WTC11 (cell line): ENCODE data around the gene FAM13A. TPM values are rescaled to one million over a fixed set of nuclear protein-coding genes. Genes with fewer than 3 reads are reported as not detected.

Experiments
- ATAC-seq: fragments of 200-7000 bp; cut with Tn5 transposase; 2 replicates; pipeline ENCODE4 v1.10.0; 2021; ENCODE audit warnings: mild to moderate bottlenecking, moderate library complexity
- CTCF ChIA-PET: fragments of 300-600 bp; sonication (Branson Sonifier 250); formaldehyde crosslinking; loops from one replicate; lab custom pipeline; 2021; ENCODE audit warnings: antibody characterized with exemption; lab: Charles Lee
- POLR2A ChIA-PET: fragments of 350-600 bp; sonication (Branson Sonifier 250); formaldehyde crosslinking; loops from one replicate; lab custom pipeline; 2021; ENCODE audit warnings: antibody characterized with exemption; lab: Charles Lee
- DNase-seq: peaks from one replicate; pipeline ENCODE4 v3.0.0; 2021; ENCODE audit warnings: low spot score
- H3K27ac Mint-ChIP-seq: 2 replicates; pipeline ENCODE4 v1.8.0; 2021; ENCODE audit warnings: mixed read lengths
- H3K27me3 Mint-ChIP-seq: 2 replicates; pipeline ENCODE4 v1.8.0; 2021; ENCODE audit warnings: low read depth, mild to moderate bottlenecking, moderate library complexity, mixed read lengths
- H3K36me3 Mint-ChIP-seq: 2 replicates; pipeline ENCODE4 v1.8.0; 2021; ENCODE audit warnings: mixed read lengths
- H3K4me1 Mint-ChIP-seq: 2 replicates; pipeline ENCODE4 v1.8.0; 2022; ENCODE audit warnings: mixed read lengths
- H3K4me3 Mint-ChIP-seq: 2 replicates; pipeline ENCODE4 v1.8.0; 2021; ENCODE audit warnings: mild to moderate bottlenecking, moderate library complexity, mixed read lengths
- H3K9me3 Mint-ChIP-seq: 2 replicates; pipeline ENCODE4 v1.8.0; 2021; ENCODE audit warnings: mixed read lengths
- ELF4 ChIP-seq: sonication (generic); formaldehyde crosslinking; IDR thresholded peaks from 2 replicates; pipeline ENCODE4 v1.8.1; 2022; ENCODE audit warnings: low read depth, mild to moderate bottlenecking, moderate library complexity, missing genetic modification reagents
- ERG ChIP-seq: fragments of 250-450 bp; sonication (Bioruptor Pico); IDR thresholded peaks from 2 replicates; pipeline ENCODE4 v1.8.0; 2021; ENCODE audit warnings: mild to moderate bottlenecking
- FOXJ3 ChIP-seq: sonication (generic); formaldehyde crosslinking; IDR thresholded peaks from 2 replicates; pipeline ENCODE4 v1.9.0; 2021; ENCODE audit warnings: missing genetic modification reagents, mild to moderate bottlenecking, borderline replicate concordance
- GRHL2 ChIP-seq: fragments of 250-450 bp; sonication (Bioruptor Pico); IDR thresholded peaks from 2 replicates; pipeline ENCODE4 v1.8.0; 2022; ENCODE audit warnings: mild to moderate bottlenecking, moderate library complexity; ENCODE audit not compliant: insufficient replicate concordance, severe bottlenecking
- IRF2 ChIP-seq: sonication (generic); formaldehyde crosslinking; IDR thresholded peaks from 2 replicates; pipeline ENCODE4 v1.8.0; 2022; ENCODE audit warnings: low read depth, missing genetic modification reagents, borderline replicate concordance
- NR3C1 ChIP-seq: sonication (generic); formaldehyde crosslinking; conservative IDR thresholded peaks from 2 replicates; pipeline ENCODE4 v1.8.1; 2023; ENCODE audit warnings: low read depth, mild to moderate bottlenecking, missing genetic modification reagents
- PREB ChIP-seq: sonication (generic); formaldehyde crosslinking; IDR thresholded peaks from 2 replicates; pipeline ENCODE4 v1.8.1; 2022; ENCODE audit warnings: mild to moderate bottlenecking, missing genetic modification reagents, moderate library complexity, borderline replicate concordance
- PRRX2 ChIP-seq: fragments of 250-450 bp; sonication (Bioruptor Pico); IDR thresholded peaks from 2 replicates; pipeline ENCODE4 v1.8.0; 2021; ENCODE audit warnings: mild to moderate bottlenecking
- SP1 ChIP-seq: sonication (generic); formaldehyde crosslinking; conservative IDR thresholded peaks from 2 replicates; pipeline ENCODE4 v1.8.1; 2022; ENCODE audit warnings: missing genetic modification reagents
- ZNF138 ChIP-seq: sonication (generic); formaldehyde crosslinking; conservative IDR thresholded peaks from 2 replicates; pipeline ENCODE4 v1.8.1; 2022; ENCODE audit warnings: mild to moderate bottlenecking, moderate library complexity, missing genetic modification reagents
- ZNF425 ChIP-seq: fragments of 250-450 bp; sonication (Bioruptor Pico); conservative IDR thresholded peaks from 2 replicates; pipeline ENCODE4 v1.9.0; 2021; ENCODE audit warnings: mild to moderate bottlenecking
- total RNA-seq: library from RNA; stranded (reverse); gene quantifications from 3 replicates; pipeline ENCODE4 v1.2.3, GENCODE V29; 2021
- TF ChIP-seq, protein P1 (sequence below): sonication (generic); formaldehyde crosslinking; IDR thresholded peaks from 2 replicates; pipeline ENCODE4 v1.8.0; 2022; ENCODE audit warnings: mild to moderate bottlenecking, missing genetic modification reagents
- TF ChIP-seq, protein P2 (sequence below): sonication (generic); formaldehyde crosslinking; IDR thresholded peaks from 2 replicates; pipeline ENCODE4 v1.8.1; 2022; ENCODE audit warnings: low read depth, missing genetic modification reagents, borderline replicate concordance
- TF ChIP-seq, protein P3 (sequence below): sonication (generic); formaldehyde crosslinking; IDR thresholded peaks from 2 replicates; pipeline ENCODE4 v1.8.1; 2023; ENCODE audit warnings: mild to moderate bottlenecking, moderate library complexity, missing genetic modification reagents
- TF ChIP-seq, protein P4 (sequence below): fragments of 200-600 bp; IDR thresholded peaks from 2 replicates; pipeline ENCODE4 v1.8.0; 2022; ENCODE audit warnings: antibody characterized with exemption
- TF ChIP-seq, protein P5 (sequence below): sonication (generic); formaldehyde crosslinking; IDR thresholded peaks from 2 replicates; pipeline ENCODE4 v1.8.0; 2022; ENCODE audit warnings: mild to moderate bottlenecking, missing genetic modification reagents

The FAM13A gene
- total RNA-seq, 1 experiment from 2014 or later: 14.6 TPM

GRCh38 chr4:88963817-88964216, 93.2 kb downstream of the FAM13A start:
- TF ChIP-seq, protein P1, sequence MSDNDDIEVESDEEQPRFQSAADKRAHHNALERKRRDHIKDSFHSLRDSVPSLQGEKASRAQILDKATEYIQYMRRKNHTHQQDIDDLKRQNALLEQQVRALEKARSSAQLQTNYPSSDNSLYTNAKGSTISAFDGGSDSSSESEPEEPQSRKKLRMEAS (CRISPR knock-in tag): no peak
- TF ChIP-seq ELF4 (CRISPR knock-in tag) (no peak), FOXJ3 (CRISPR knock-in tag) (no peak), NR3C1 (CRISPR knock-in tag) (no peak), ZNF425 (CRISPR knock-in tag) (no peak), IRF2 (CRISPR knock-in tag) (no peak), ERG (no peak), GRHL2 (CRISPR knock-in tag) (no peak), PRRX2 (no peak), PREB (CRISPR knock-in tag) (no peak), SP1 (no peak), ZNF138 (no peak)
- TF ChIP-seq, protein P2, sequence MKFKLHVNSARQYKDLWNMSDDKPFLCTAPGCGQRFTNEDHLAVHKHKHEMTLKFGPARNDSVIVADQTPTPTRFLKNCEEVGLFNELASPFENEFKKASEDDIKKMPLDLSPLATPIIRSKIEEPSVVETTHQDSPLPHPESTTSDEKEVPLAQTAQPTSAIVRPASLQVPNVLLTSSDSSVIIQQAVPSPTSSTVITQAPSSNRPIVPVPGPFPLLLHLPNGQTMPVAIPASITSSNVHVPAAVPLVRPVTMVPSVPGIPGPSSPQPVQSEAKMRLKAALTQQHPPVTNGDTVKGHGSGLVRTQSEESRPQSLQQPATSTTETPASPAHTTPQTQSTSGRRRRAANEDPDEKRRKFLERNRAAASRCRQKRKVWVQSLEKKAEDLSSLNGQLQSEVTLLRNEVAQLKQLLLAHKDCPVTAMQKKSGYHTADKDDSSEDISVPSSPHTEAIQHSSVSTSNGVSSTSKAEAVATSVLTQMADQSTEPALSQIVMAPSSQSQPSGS (CRISPR knock-in tag): no peak
- TF ChIP-seq, protein P3, sequence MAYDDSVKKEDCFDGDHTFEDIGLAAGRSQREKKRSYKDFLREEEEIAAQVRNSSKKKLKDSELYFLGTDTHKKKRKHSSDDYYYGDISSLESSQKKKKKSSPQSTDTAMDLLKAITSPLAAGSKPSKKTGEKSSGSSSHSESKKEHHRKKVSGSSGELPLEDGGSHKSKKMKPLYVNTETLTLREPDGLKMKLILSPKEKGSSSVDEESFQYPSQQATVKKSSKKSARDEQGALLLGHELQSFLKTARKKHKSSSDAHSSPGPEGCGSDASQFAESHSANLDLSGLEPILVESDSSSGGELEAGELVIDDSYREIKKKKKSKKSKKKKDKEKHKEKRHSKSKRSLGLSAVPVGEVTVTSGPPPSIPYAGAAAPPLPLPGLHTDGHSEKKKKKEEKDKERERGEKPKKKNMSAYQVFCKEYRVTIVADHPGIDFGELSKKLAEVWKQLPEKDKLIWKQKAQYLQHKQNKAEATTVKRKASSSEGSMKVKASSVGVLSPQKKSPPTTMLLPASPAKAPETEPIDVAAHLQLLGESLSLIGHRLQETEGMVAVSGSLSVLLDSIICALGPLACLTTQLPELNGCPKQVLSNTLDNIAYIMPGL (CRISPR knock-in tag): no peak
- TF ChIP-seq, protein P4, sequence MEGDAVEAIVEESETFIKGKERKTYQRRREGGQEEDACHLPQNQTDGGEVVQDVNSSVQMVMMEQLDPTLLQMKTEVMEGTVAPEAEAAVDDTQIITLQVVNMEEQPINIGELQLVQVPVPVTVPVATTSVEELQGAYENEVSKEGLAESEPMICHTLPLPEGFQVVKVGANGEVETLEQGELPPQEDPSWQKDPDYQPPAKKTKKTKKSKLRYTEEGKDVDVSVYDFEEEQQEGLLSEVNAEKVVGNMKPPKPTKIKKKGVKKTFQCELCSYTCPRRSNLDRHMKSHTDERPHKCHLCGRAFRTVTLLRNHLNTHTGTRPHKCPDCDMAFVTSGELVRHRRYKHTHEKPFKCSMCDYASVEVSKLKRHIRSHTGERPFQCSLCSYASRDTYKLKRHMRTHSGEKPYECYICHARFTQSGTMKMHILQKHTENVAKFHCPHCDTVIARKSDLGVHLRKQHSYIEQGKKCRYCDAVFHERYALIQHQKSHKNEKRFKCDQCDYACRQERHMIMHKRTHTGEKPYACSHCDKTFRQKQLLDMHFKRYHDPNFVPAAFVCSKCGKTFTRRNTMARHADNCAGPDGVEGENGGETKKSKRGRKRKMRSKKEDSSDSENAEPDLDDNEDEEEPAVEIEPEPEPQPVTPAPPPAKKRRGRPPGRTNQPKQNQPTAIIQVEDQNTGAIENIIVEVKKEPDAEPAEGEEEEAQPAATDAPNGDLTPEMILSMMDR: no peak
- TF ChIP-seq, protein P5, sequence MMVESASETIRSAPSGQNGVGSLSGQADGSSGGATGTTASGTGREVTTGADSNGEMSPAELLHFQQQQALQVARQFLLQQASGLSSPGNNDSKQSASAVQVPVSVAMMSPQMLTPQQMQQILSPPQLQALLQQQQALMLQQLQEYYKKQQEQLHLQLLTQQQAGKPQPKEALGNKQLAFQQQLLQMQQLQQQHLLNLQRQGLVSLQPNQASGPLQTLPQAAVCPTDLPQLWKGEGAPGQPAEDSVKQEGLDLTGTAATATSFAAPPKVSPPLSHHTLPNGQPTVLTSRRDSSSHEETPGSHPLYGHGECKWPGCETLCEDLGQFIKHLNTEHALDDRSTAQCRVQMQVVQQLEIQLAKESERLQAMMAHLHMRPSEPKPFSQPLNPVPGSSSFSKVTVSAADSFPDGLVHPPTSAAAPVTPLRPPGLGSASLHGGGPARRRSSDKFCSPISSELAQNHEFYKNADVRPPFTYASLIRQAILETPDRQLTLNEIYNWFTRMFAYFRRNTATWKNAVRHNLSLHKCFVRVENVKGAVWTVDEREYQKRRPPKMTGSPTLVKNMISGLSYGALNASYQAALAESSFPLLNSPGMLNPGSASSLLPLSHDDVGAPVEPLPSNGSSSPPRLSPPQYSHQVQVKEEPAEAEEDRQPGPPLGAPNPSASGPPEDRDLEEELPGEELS (CRISPR knock-in tag): no peak
- ChIA-PET POLR2A (interaction anchor here (0.7 kb wide), 1 partner anchor 461 kb away, joined by 3 read pairs; no protein-coding TSS in a partner anchor), CTCF (interaction anchor here (0.6 kb wide), 1 partner anchor 253 kb away, joined by 3 read pairs; no protein-coding TSS in a partner anchor)
- peaks cover 9% of the 10 kb centered on the region for H3K36me3 Mint-ChIP-seq
- H3K27me3 Mint-ChIP-seq: no peaks in the 10 kb centered on the region
- no peak overlapping the region for H3K4me3 Mint-ChIP-seq
- H3K9me3 Mint-ChIP-seq: peaks cover 9% of the 10 kb centered on the region
- DNase-seq: no peak
- H3K4me1 Mint-ChIP-seq: peaks cover 48% of the 10 kb centered on the region
- no peak for ATAC-seq
- peak overlapping the region; percentile 21; the same call in 1 of the 2 replicates for H3K27ac Mint-ChIP-seq
